ENCODE measurements around the gene HCFC1.

DNA sequence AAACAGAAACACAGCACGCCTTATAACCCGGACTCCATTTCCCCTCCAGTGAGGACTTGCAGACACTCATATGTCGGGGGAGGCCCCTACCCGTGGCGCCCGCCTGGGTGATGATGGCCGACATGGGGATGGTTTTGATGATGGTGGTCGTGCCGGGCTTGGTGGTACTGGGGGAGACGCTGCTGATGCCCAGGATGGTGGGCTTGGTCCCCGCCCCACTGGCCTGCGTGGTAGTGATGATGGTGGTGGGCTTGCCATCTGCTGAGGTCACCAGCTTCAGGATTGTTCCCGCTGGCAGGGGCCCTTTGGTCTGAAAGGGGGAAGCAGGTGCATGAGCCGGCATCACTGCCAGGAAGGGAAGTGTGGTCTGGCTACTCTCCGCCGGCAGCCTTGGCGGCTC, 14.4 kb downstream of the HCFC1 start:
- TF ChIP-seq EZH2 (IDR thresholded peaks at IDR 0.05; ENCODE audit: borderline replicate concordance, low read depth, low read length, severe bottlenecking): no peak
- TF ChIP-seq, protein P1, sequence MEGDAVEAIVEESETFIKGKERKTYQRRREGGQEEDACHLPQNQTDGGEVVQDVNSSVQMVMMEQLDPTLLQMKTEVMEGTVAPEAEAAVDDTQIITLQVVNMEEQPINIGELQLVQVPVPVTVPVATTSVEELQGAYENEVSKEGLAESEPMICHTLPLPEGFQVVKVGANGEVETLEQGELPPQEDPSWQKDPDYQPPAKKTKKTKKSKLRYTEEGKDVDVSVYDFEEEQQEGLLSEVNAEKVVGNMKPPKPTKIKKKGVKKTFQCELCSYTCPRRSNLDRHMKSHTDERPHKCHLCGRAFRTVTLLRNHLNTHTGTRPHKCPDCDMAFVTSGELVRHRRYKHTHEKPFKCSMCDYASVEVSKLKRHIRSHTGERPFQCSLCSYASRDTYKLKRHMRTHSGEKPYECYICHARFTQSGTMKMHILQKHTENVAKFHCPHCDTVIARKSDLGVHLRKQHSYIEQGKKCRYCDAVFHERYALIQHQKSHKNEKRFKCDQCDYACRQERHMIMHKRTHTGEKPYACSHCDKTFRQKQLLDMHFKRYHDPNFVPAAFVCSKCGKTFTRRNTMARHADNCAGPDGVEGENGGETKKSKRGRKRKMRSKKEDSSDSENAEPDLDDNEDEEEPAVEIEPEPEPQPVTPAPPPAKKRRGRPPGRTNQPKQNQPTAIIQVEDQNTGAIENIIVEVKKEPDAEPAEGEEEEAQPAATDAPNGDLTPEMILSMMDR (IDR thresholded peaks at IDR 0.05; ENCODE audit: borderline replicate concordance, extremely low read depth, low read length, poor library complexity, severe bottlenecking): no peak
